ENCODE results near the gene DELE1. TPM values are rescaled to one million over a fixed set of nuclear protein-coding genes. Genes with fewer than 3 reads are reported as not detected.

Gene DELE1
- 88.5 and 96.7 TPM in 2 replicates for polyA plus RNA-seq (2014; cell fraction: cytosol; rRNA removed)
- 283 and 313 TPM in 2 replicates for polyA plus RNA-seq (2014; cell fraction: nucleus; rRNA removed)

- DNase-seq (ENCODE audit: low spot score) = peak; percentile 94
Observed at GRCh38 chr5:141923448-141924313, at the start of gene DELE1. Gene DELE1 (plus strand): TSS chr5:141923871. CDS start chr5:141923942, 71 bp downstream.

- no peak for DNase-seq (ENCODE audit: low spot score)
Observed at GRCh38 chr5:141873933-141874261, 49.8 kb upstream of the DELE1 start.

- no peak for DNase-seq (ENCODE audit: low spot score)
Observed at GRCh38 chr5:141874262-141874964, 49.3 kb upstream of the DELE1 start.

- DNase-seq (ENCODE audit: low spot score) = no peak
Observed at GRCh38 chr5:141875022-141875740, 48.5 kb upstream of the DELE1 start.

- no peak for DNase-seq (ENCODE audit: low spot score)
Observed at GRCh38 chr5:141875795-141876627, 47.7 kb upstream of the DELE1 start.

GRCh38 chr5:141876628-141877355, 46.9 kb upstream of the DELE1 start:
- DNase-seq (ENCODE audit: low spot score) = no peak

- DNase-seq (ENCODE audit: low spot score) = no peak
Observed at GRCh38 chr5:141877356-141878185, 46.1 kb upstream of the DELE1 start.

GRCh38 chr5:141878186-141878710, 45.4 kb upstream of the DELE1 start, which contains the start of gene PCDH1:
Gene PCDH1 (minus strand): TSS chr5:141878410. CDS start chr5:141878262, 148 bp downstream.
- no peak for DNase-seq (ENCODE audit: low spot score)

GRCh38 chr5:141878711-141879425, 44.8 kb upstream of the DELE1 start:
- DNase-seq (ENCODE audit: low spot score) = peak; percentile 92

GRCh38 chr5:141879426-141879759, 44.3 kb upstream of the DELE1 start:
- DNase-seq (ENCODE audit: low spot score) = no peak

GRCh38 chr5:141879941-141880738, 43.5 kb upstream of the DELE1 start:
- DNase-seq (ENCODE audit: low spot score) = no peak

GRCh38 chr5:141880961-141881801, 42.5 kb upstream of the DELE1 start:
- peak; percentile 37 for DNase-seq (ENCODE audit: low spot score)

GRCh38 chr5:141881886-141882285, 41.8 kb upstream of the DELE1 start:
- peak; percentile 25 for DNase-seq (ENCODE audit: low spot score)

- DNase-seq (ENCODE audit: low spot score) = peak; percentile 90
Observed at GRCh38 chr5:141882594-141883183, 41.0 kb upstream of the DELE1 start.

- peak; percentile 57 for DNase-seq (ENCODE audit: low spot score)
Observed at GRCh38 chr5:141883184-141883891, 40.3 kb upstream of the DELE1 start.

- no peak for DNase-seq (ENCODE audit: low spot score)
Observed at GRCh38 chr5:141883892-141884318, 39.8 kb upstream of the DELE1 start.
